ENCODE data around the gene PTCSC3.

PTCSC3 gene

GRCh38 chr14:36086629-36087395, 89.7 kb downstream of the PTCSC3 start:
- no peak for DNase-seq (ENCODE audit: extremely low read depth in 1 of 2, low read depth in 1 of 2)

- DNase-seq (ENCODE audit: extremely low read depth in 1 of 2, low read depth in 1 of 2), result no peak
Observed at GRCh38 chr14:36085861-36086260, 90.7 kb downstream of the PTCSC3 start.
